ENCODE data around the gene SFRP5.

DNA sequence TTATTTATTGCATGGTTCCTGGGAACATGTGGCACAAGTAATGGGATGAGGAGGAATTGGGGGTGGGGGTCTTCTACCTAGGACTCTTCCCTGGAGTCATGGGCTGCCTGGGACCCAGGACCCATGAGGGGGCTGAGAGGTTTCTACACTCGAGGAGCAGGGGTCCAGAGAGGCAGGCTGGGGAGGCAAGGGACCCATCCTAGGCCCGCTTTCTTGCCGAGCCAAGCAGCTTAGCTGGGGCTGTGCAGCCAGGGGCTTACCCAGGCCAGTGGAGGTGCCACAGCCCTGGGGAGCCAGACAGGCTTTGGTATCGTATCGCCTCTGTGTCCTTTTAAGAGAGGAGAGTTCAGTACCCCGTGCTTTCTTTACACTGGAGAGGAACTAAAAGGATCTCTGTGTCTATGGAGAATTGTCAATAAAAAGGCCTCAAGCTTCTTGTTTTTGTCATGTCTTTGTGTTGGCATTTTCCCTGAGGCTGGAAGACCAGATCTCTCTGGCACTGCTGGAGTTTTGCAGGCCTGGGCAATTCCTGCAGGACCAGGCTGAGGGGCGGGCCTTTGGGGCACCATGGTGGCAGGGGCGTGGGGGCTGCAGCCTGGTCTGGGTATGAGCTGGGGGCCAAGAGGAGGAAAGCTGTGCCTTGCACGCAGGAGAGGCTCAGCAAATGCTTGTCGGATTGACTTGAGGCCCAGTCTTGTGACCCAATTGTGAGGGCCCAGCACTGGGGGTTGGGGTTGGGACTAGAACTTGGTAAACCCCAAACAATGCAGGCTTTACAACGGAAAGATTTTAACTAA lies 11.1 kb downstream of the SFRP5 start:
- TF ChIP-seq, protein P1, sequence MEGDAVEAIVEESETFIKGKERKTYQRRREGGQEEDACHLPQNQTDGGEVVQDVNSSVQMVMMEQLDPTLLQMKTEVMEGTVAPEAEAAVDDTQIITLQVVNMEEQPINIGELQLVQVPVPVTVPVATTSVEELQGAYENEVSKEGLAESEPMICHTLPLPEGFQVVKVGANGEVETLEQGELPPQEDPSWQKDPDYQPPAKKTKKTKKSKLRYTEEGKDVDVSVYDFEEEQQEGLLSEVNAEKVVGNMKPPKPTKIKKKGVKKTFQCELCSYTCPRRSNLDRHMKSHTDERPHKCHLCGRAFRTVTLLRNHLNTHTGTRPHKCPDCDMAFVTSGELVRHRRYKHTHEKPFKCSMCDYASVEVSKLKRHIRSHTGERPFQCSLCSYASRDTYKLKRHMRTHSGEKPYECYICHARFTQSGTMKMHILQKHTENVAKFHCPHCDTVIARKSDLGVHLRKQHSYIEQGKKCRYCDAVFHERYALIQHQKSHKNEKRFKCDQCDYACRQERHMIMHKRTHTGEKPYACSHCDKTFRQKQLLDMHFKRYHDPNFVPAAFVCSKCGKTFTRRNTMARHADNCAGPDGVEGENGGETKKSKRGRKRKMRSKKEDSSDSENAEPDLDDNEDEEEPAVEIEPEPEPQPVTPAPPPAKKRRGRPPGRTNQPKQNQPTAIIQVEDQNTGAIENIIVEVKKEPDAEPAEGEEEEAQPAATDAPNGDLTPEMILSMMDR (IDR thresholded peaks at IDR 0.05), result no peak
- TF ChIP-seq POLR2A (IDR thresholded peaks at IDR 0.05), result no peak

Measured in uterus (tissue), 2 donors.